Ramos (cell line): ENCODE results near the gene LGALS9C.
"Not testable (repeated sequence)": the region's sequence is repeated elsewhere in the genome, so short reads cannot be mapped to it uniquely, and the experiment has no call there.

Source experiments
- in situ Hi-C: fragments of 300-500 bp; cut with MboI; formaldehyde crosslinking; loops from one replicate; pipeline ENCODE4 v1.14.3; 2022; ENCODE audit warnings: low sequenced_read_pairs; ENCODE audit not compliant: unreplicated experiment

LGALS9C gene

DNA sequence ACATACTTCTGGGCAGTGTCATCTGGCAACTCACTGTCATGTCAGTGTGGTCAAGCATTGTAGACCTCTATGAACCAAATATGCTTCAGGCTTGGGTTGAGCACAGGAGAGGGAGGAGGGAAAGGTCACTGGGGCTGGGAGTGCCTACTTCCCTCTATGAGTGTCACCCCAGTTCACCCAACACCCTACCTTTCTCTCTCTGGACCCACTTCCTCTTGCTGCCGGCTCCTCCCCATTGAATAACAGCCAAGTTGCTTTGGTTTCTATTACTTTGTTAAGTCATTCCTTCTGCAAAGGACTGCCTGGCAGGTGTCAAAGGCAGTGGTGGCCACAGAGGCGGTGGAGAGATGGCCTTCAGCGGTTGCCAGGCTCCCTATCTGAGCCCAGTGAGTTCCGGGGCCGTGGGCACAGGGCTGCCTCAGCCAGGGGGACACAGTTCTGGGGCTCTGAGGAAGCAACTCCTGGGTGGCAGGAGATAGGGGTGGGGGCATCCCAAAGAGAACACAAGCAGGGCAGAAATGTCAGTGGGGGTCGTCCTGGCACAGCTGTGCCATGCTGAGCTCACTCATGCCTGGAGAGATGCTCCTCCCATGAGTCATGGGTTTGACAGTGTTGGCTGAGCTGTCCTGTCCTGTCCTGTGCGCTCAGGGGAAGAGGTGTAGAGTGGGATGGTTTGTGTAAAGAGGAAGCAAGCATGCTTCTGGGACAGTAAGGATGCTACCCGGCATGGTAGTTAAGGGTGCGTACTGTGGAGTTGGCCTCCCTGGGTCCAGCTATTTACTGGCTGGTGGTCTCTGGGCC is at the start of gene LGALS9C:
LGALS9C (plus strand) TSS at position 282 of the 801 bp plus-strand sequence; CDS start at position 348, 66 bp downstream.
- in situ Hi-C loops, result not testable (repeated sequence)

- in situ Hi-C loops, result not testable (repeated sequence)
Measured at GRCh38 chr17:18432206-18432605, 44.4 kb upstream of the LGALS9C start.

DNA sequence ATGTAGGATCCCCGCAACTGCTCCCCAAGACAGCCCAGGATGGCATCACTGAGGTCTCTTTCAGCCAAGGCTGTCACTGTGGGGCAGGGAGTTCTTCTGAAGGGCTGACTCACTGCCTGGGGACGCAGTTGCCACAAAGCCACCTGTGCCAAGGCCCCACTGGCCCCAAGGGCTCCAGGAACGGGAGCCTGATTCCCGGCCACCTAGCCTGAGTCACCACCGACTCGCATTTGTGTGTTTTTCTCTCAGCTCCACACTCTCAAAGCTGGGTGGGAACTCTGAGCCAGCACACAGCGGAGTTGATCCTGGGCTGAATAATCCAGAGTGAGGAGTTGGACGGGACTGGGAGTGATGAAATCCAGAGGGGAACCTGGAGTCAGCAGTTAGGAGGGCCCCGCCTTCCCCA is 37.1 kb upstream of the LGALS9C start:
- in situ Hi-C loops, result not testable (repeated sequence)

DNA sequence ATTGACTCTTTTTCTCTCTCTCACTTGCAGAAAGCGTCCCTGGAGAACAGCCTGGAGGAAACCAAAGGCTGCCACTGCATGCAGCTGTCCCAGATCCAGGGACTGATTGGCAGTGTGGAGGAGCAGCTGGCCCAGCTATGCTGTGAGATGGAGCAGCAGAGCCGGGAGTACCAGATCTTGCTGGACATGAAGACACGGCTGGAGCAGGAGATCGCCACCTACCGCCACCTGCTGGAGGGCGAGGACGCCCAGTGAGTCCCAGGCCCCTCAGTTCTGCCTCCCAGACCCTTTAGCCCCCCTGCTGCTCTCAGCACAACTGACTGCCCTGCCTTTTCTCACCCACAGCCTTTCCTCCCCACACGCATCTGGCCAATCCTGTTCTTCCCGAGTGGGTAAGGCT is 34.5 kb upstream of the LGALS9C start:
- in situ Hi-C loops, result not testable (repeated sequence)

GRCh38 chr17:18442532-18442931 is 34.1 kb upstream of the LGALS9C start:
- in situ Hi-C loops, result not testable (repeated sequence)

GRCh38 chr17:18447476-18448205 is 28.9 kb upstream of the LGALS9C start:
- in situ Hi-C loops, result not testable (repeated sequence)

DNA sequence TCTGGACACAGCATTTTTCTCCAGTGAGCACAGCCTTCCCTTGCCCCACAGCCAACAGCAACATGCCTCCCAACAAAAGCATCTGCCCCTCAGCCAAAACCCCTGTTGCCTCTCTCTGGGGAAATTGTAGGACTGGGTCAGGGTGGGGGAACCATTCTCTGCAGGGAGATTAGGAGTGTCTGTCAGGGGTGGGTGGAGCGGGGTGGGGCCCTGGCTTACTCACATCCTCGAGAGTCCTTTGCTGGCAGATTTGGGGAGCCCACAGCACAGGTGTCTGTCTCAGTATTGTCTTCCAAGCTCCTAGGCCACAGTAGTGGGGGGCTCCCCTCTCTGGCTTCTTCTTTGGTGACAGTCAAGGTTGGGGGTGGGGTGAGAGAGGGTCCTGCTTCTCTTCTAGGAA is 28.3 kb upstream of the LGALS9C start:
- in situ Hi-C loops, result not testable (repeated sequence)

- in situ Hi-C loops, result not testable (repeated sequence)
Measured at GRCh38 chr17:18449833-18450232, 26.8 kb upstream of the LGALS9C start.

- in situ Hi-C loops, result not testable (repeated sequence)
Measured at GRCh38 chr17:18450998-18451397, 25.6 kb upstream of the LGALS9C start.

- in situ Hi-C loops, result not testable (repeated sequence)
Measured at GRCh38 chr17:18451969-18452368, 24.6 kb upstream of the LGALS9C start.

GRCh38 chr17:18459035-18459434 is 17.6 kb upstream of the LGALS9C start:
- in situ Hi-C loops, result not testable (repeated sequence)

GRCh38 chr17:18463831-18464502 is 12.6 kb upstream of the LGALS9C start:
- in situ Hi-C loops, result not testable (repeated sequence)

DNA sequence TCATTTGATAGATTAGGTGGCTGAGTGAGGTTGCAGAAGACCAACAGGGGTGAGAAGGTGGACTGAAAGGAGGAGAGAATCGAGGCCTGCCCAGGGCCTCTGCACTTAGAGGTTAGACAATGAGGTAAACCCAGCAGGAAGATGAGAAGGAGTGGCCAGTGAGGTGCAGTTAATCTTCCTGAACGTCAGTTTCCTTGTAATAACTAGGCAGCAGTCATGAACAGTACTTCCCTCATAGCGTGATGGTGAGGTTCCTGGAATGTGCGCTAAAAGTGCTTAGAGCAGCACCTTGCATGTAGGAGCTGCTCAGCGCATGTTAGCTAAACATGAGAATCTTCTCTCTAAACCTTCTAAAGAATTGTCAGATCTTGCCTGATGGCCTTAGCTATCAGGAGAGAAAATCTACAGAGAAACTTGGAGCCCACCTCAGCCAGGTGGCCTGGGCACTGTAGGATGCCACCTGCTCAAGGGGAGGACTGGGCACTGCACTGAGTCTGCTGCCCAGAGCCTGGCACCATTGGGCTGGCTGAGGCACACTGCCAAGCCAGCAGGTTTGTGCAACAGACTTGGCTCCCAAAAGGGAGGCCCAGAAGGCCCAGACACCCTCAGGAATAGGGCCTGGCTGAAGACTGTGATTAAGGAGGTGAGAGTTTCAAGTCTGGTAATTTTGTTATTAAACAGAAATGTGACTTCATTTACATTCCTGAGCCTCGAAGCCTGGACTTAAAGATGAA is 10.2 kb upstream of the LGALS9C start:
- in situ Hi-C loops, result not testable (repeated sequence)

DNA sequence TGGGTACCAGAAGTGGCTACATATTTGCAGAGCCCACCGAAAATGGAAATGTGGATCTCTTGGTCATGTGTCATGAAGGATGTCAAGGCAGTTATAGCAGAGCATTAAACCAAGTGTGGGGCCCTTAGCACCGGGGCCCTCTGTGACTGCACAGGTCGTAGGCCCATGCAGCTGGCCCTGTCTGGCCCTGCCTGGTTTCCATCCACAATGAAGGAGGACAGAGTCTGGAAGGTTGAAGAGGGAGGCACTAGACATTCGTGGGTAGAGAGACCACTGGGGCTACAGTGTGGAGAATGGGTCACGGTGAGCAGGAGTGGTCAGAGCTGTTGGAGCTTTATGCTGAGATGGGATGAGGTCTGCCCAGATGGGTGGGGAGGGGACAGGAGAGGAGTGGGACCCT is 9.6 kb upstream of the LGALS9C start:
- in situ Hi-C loops, result not testable (repeated sequence)

GRCh38 chr17:18468472-18469171 is 8.0 kb upstream of the LGALS9C start:
- in situ Hi-C loops, result not testable (repeated sequence)

DNA sequence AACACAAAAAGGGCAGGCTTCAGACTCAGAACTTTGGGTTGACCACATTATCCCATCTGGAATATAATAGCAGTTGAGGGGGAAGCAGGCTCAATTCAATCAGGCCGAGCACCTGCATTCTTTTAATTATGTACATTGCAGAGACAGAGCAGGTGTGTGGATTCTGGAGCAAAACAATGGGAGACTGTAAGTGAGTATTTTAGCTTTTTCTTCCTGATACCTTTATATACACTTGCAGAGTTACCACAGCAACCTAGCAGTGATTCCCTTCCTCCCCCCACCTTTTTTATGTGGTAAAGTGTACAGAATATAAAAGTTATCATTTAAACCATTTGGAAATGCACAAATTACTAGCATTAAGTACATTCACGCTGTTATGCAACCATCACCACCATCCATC is 6.8 kb upstream of the LGALS9C start:
- in situ Hi-C loops, result not testable (repeated sequence)

- in situ Hi-C loops, result not testable (repeated sequence)
Measured at GRCh38 chr17:18470345-18470930, 6.2 kb upstream of the LGALS9C start.

DNA sequence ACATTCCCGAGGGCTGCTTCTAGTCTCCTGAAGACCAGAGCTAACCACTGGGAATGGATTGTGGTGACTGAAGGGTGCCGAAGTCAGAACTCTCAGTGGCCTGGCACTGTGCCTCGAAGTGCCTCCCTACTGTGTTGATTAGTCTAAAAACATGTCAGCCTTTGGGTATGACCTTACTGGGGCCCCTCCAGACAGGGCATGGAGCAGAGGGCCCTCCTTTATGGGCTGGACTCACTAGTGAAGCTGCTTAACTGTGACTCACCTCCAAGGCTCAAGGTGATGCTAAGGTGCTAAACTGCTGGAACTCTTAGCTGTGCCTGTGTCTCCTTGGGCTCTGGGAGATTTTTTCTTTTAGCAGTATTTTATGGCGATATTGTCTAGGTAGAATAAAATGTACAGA is 2.6 kb upstream of the LGALS9C start:
- in situ Hi-C loops, result not testable (repeated sequence)

DNA sequence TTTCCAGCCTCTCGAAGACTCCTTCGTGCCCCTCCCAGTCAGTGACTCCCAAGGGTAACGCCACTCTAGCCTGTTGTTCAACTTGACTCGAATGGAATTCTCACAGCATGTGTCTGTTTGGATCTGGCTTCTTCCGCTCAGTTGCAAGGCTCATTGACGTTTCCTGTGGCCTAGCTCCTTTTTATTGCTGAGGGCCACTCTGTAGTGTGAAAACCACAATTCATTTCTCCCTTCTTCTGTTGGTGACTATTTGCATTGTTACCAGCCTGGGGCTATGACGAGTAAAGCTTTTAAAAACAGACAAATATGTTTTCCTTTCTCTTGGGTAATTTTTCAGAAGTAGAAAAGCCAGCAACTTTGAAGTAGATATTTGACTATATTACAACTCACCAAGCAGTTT is 1.8 kb upstream of the LGALS9C start:
- in situ Hi-C loops, result not testable (repeated sequence)
